K562 (cell line): Measurements from ENCODE around the gene FARP2. TPM values are rescaled to one million over a fixed set of nuclear protein-coding genes. Genes with fewer than 3 reads are reported as not detected.

Experiments
- ATAC-seq: fragments of 200-7000 bp; cut with Tn5 transposase; 3 replicates; pipeline ENCODE4 v1.9.1; 2020; ENCODE audit warnings: moderate library complexity
- BruUV-seq: library from RNA; stranded (reverse); fragments of 400-500 nt; replicated peaks from 2 replicates; lab custom pipeline; 2021; lab: Mats Ljungman, UMichigan
- CTCF ChIA-PET: fragments of 300-600 bp; formaldehyde crosslinking; extraction: SDS; loops from one replicate; lab custom pipeline; 2021; ENCODE audit warnings: low intra/inter-chr PET ratio; lab: Yijun Ruan, JAX
- POLR2A ChIA-PET: fragments of 300-600, 350-650 bp; sonication (Branson Sonifier 250); formaldehyde crosslinking; extraction: SDS; loops from one replicate; lab custom pipeline; 2021; ENCODE audit warnings: antibody characterized with exemption, inconsistent platforms; lab: Yijun Ruan, JAX
- DNase-seq, 4 experiments: peaks; one replicate each; pipeline versions ENCODE4 v3.0.0 to v3.0.0-alpha.2; 2011 to 2018; ENCODE audit warnings: low spot score in 3 of 4, mixed read lengths in 3 of 4; ENCODE audit errors: extremely low read depth in 1 of 4
- FAIRE-seq: peaks from 2 replicates; lab custom pipeline; 2011; peaks lifted over from hg19 to GRCh38; lab: Jason Lieb, UNC
- H2AFZ ChIP-seq: 2 replicates; pipeline ENCODE4 v1.6.0; 2011; ENCODE audit warnings: low read depth, low read length, control low read depth, inconsistent platforms
- H3K27ac ChIP-seq: fragments of 200-600 bp; 3 replicates; pipeline ENCODE4 v1.8.0; 2011; ENCODE audit warnings: low read depth, mild to moderate bottlenecking, control low read depth, inconsistent platforms, low read length, moderate library complexity, mixed read lengths; ENCODE audit errors: extremely low read depth
- H3K27me3 ChIP-seq, 2 experiments: fragments of 300-600 bp in 1 of 2; 2 replicates in 1 of 2; 3 replicates in 1 of 2; pipeline versions ENCODE4 v1.6.0 to v1.8.0; 2011; ENCODE audit warnings: inconsistent platforms in 2 of 2, low read length in 2 of 2, mild to moderate bottlenecking in 1 of 2, mixed read lengths in 1 of 2, moderate library complexity in 1 of 2; ENCODE audit not compliant: control insufficient read depth in 2 of 2, insufficient read depth in 2 of 2
- H3K36me3 ChIP-seq: fragments of 300-600 bp; 3 replicates; pipeline ENCODE4 v1.8.0; 2011; ENCODE audit warnings: mild to moderate bottlenecking, low read length, inconsistent platforms; ENCODE audit not compliant: control insufficient read depth, insufficient read depth
- H3K4me1 ChIP-seq, 2 experiments: fragments of 200-600 bp in 1 of 2; replicated peaks in 1 of 2; 2 replicates in 1 of 2; 3 replicates in 1 of 2; pipeline versions ENCODE4 v1.5.1 to v1.8.0; 2011; ENCODE audit warnings: inconsistent platforms in 2 of 2, low read length in 2 of 2, mild to moderate bottlenecking in 1 of 2, mixed read lengths in 1 of 2, moderate library complexity in 1 of 2; ENCODE audit not compliant: control insufficient read depth in 2 of 2, insufficient read depth in 2 of 2
- H3K4me2 ChIP-seq: 2 replicates; pipeline ENCODE4 v1.6.1; 2011; ENCODE audit warnings: low read length, control low read depth, inconsistent platforms, mixed read lengths; ENCODE audit not compliant: insufficient read depth
- H3K4me3 ChIP-seq: fragments of 200-600 bp; sonication (generic), shearing (Covaris generic); 2 replicates; pipeline ENCODE4 v1.5.1; 2016; ENCODE audit warnings: control low read depth, inconsistent platforms
- H3K79me2 ChIP-seq: fragments of 200-600 bp; 3 replicates; pipeline ENCODE4 v1.8.0; 2011; ENCODE audit warnings: low read length, inconsistent platforms; ENCODE audit not compliant: control insufficient read depth, insufficient read depth
- H3K9ac ChIP-seq, 2 experiments: 2 replicates each; pipeline versions ENCODE4 v1.6.0 to v1.6.1; 2011; ENCODE audit warnings: low read depth in 2 of 2, low read length in 2 of 2, control low read depth in 1 of 2, inconsistent platforms in 1 of 2, mild to moderate bottlenecking in 1 of 2, mixed read lengths in 1 of 2; ENCODE audit not compliant: insufficient read depth in 1 of 2
- H3K9me1 ChIP-seq: one replicate; pipeline ENCODE4 v1.6.0; 2011; ENCODE audit warnings: inconsistent platforms, mild to moderate bottlenecking, low read length, moderate library complexity; ENCODE audit not compliant: control insufficient read depth, insufficient read depth
- H3K9me3 ChIP-seq: replicated peaks from 2 replicates; pipeline ENCODE4 v1.5.1; 2011; ENCODE audit warnings: low read depth, low read length, inconsistent platforms; ENCODE audit not compliant: control insufficient read depth, insufficient read depth
- H4K20me1 ChIP-seq: replicated peaks from 2 replicates; pipeline ENCODE4 v1.6.1; 2011; ENCODE audit warnings: low read length, inconsistent platforms, mixed read lengths; ENCODE audit not compliant: control insufficient read depth, insufficient read depth
- BDP1 ChIP-seq: IDR thresholded peaks from 3 replicates; pipeline ENCODE4 v1.6.1; 2011; ENCODE audit not compliant: insufficient read length, insufficient read depth
- ETS1 ChIP-seq: conservative IDR thresholded peaks from 2 replicates; pipeline ENCODE4 v1.6.1; 2011; ENCODE audit warnings: low read depth, mild to moderate bottlenecking, low read length; ENCODE audit not compliant: control insufficient read depth
- LARP7 ChIP-seq: fragments of 450-650 bp; IDR thresholded peaks from 2 replicates; pipeline ENCODE4 v1.6.1; 2016
- NELFE ChIP-seq: IDR thresholded peaks from 2 replicates; pipeline ENCODE4 v1.6.1; 2011; ENCODE audit warnings: mild to moderate bottlenecking; ENCODE audit not compliant: insufficient read depth, insufficient read length
- SRF ChIP-seq, 2 experiments: fragments of 250-450, 450-650 bp in 1 of 2; sonication (Bioruptor Pico) in 1 of 2; sonication (generic) in 1 of 2; formaldehyde crosslinking; IDR thresholded peaks; 2 replicates each; pipeline versions ENCODE4 v1.5.0 to v1.5.1; 2020 to 2022; ENCODE audit warnings: mild to moderate bottlenecking in 1 of 2, missing genetic modification reagents in 1 of 2
- ZNF197 ChIP-seq: fragments of 200-800 bp; sonication (Bioruptor generic); IDR thresholded peaks from 2 replicates; pipeline ENCODE4 v1.6.1; 2016; ENCODE audit warnings: low read depth, missing genetic modification characterization, missing compliant biosample characterization
- WGBS: fragments of 100-300 bp; shearing (Covaris generic); methylation state at CpG from one replicate; pipeline ENCODE4 v1.1.6; 2016; ENCODE audit warnings: low coverage, mixed read lengths; ENCODE audit not compliant: insufficient coverage; ENCODE audit errors: missing lambda C conversion rate; 5-methylcytosine and 5-hydroxymethylcytosine counted together
- in situ Hi-C: fragments of 300-500 bp; cut with MboI; formaldehyde crosslinking; loops from 4 replicates; pipeline ENCODE4 v1.15.0; 2018; ENCODE audit warnings: inconsistent platforms, mixed read lengths
- intact Hi-C: fragments of 100-400 bp; cut with micrococcal nuclease; formaldehyde crosslinking; loops from 2 replicates; pipeline ENCODE4 v1.14.2; 2022
- polyA plus RNA-seq, 8 experiments: library from polyadenylated mRNA; depleted of rRNA in 4 of 8; stranded (reverse) in 5 of 8; unstranded in 3 of 8; fragments of >200 nt; fragmentation: Nextera tagmentation in 2 of 8; fragmentation: Illumina TruSeq in 1 of 8; extraction: Ambion mirVana in 2 of 8; extraction: Trizol in 1 of 8; gene quantifications; 2 replicates each; pipeline versions ENCODE4 v1.2.1 to v1.2.3, GENCODE V29; 2011 to 2014; ENCODE audit warnings: inconsistent platforms in 1 of 8, missing spikeins in 1 of 8
- total RNA-seq, 7 experiments: library from RNA; depleted of rRNA in 6 of 7; stranded (reverse); fragments of >200 nt in 6 of 7; fragmentation: Illumina TruSeq in 2 of 7; extraction: Trizol in 2 of 7; gene quantifications; 2 replicates each; pipeline versions ENCODE4 v1.2.1 to v1.2.3, GENCODE V29; 2011 to 2021; ENCODE audit warnings: low replicate concordance in 1 of 7
- TF ChIP-seq, protein P1 (sequence below): sonication (generic); formaldehyde crosslinking; IDR thresholded peaks from 2 replicates; pipeline ENCODE4 v1.8.1; 2023; ENCODE audit warnings: mild to moderate bottlenecking, missing genetic modification reagents

FARP2 gene
- total and polyA plus RNA-seq, 9 of the 15 experiments (the other 6 are each of a cell fraction or from before 2014, with no cell fraction given), result 4.1 to 38.1 (median 21.1) TPM

DNA sequence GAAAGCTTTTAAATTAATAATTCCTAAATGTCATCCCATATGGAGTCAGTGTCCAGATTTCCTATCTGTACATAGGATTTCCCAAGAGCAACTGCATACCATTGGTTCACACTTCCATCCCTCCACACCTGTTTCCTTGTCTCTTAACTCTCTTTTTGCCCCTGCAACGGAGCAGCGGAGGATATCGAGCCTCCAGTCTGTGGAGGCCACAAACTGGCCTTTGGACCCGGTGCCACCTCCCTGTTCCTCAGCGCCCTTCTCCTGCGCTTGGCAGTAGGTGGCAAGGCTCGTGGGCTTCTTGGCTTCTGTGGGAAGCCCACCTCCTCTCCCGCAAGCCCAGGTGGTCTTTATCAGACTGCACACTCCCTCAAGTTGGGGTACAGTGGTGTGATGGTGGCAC lies 176.1 kb downstream of the FARP2 start (continued):
- TF ChIP-seq NELFE, result no peak

- no TSS peak for BruUV-seq
- WGBS, result 12% methylated on average over 20 of the region's 26 CpGs
- no peaks in the 10 kb centered on the region for H3K9me3 ChIP-seq
- CTCF ChIA-PET, result no interaction called here
- H3K79me2 ChIP-seq, result no peaks in the 10 kb centered on the region
- TF ChIP-seq BDP1, result no peak
- TF ChIP-seq LARP7, result no peak
- TF ChIP-seq ETS1, result no peak
- TF ChIP-seq ZNF197 (CRISPR knock-in tag), result no peak
- TF ChIP-seq, protein P1, sequence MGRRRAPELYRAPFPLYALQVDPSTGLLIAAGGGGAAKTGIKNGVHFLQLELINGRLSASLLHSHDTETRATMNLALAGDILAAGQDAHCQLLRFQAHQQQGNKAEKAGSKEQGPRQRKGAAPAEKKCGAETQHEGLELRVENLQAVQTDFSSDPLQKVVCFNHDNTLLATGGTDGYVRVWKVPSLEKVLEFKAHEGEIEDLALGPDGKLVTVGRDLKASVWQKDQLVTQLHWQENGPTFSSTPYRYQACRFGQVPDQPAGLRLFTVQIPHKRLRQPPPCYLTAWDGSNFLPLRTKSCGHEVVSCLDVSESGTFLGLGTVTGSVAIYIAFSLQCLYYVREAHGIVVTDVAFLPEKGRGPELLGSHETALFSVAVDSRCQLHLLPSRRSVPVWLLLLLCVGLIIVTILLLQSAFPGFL, result no peak
- TF ChIP-seq SRF (CRISPR knock-in tag; IDR thresholded peaks at IDR 0.05), result no peak
- H3K36me3 ChIP-seq, result no peaks in the 10 kb centered on the region
- peaks cover 3 to 25% of the 10 kb centered on the region in 2 experiments; a peak in 4 of 5 replicates for H3K27me3 ChIP-seq
- peak in 1 of 4 experiments; percentile 2 for DNase-seq
- no peaks in the 10 kb centered on the region for H4K20me1 ChIP-seq
- no peak overlapping the region; a peak in 1 of 4 replicates for H3K9ac ChIP-seq
- H3K4me1 ChIP-seq, result peaks cover 0 to 16% of the 10 kb centered on the region in 2 experiments; a peak in 3 of 5 replicates
- no peak for FAIRE-seq
- ATAC-seq, result no peak
- no peak overlapping the region for H2AFZ ChIP-seq
- H3K27ac ChIP-seq, result no peak overlapping the region
- intact Hi-C loops, result no loop called here
- H3K4me3 ChIP-seq, result no peak overlapping the region
- in situ Hi-C loops, result no loop called here
- H3K4me2 ChIP-seq, result no peak overlapping the region
- no peaks in the 10 kb centered on the region for H3K9me1 ChIP-seq
- POLR2A ChIA-PET, result interaction anchor here (0.8 kb wide), 1 partner anchor 18 kb away, joined by 6 read pairs; no protein-coding TSS in a partner anchor
Measured at GRCh38 chr2:241532733-241533601, 176.9 kb downstream of the FARP2 start.
